Fibroblast of gingiva (primary cell): ENCODE data around the gene ELL.

ENCODE experiments used
- DNase-seq: peaks from one replicate; pipeline ENCODE4 v3.0.0-alpha.2; 2011; ENCODE audit warnings: low read depth

Gene ELL

GRCh38 chr19:18433735-18434398 lies 88.0 kb downstream of the ELL start:
- no peak for DNase-seq

GRCh38 chr19:18433015-18433691 lies 88.7 kb downstream of the ELL start:
- no peak for DNase-seq

- no peak for DNase-seq
These were observed 89.4 kb downstream of the ELL start for GRCh38 chr19:18432275-18433014.

- DNase-seq = no peak
These were observed 90.3 kb downstream of the ELL start for GRCh38 chr19:18431351-18432197.

DNA sequence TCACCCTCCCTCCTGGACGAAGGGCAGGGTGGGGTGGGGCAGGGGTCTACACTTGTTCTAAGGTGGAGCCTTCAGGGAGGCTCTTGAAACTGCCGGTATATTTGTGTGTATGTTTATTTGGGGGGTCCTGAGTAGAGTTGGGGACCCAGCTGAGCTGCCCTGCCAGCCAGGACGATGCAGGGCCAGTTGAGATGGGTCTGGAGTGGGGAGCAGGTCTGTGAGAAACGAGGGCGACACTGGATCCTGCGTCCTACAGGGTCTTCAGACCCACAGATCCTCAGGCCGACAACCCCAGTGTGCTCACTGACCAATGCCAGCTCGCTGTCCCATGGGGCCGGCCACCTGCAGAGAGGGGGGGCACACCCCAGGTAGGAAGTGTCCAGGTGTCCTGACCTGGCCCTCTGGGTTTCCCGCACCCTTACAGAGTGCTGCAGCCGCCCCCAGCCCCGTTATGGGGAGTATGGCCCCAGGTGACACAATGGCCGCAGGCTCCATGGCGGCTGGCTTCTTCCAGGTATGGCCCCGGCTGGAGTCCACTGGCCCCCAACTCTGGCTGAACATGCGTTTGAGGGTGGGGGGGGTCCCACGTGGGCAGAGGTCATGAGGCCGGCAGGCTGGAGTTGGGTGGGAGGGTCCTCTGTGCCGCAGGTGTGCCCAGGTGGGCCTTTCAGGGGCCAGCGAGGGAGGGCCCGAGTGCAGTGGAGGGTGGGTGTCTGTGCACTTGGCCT lies 91.3 kb downstream of the ELL start:
- no peak for DNase-seq

DNA sequence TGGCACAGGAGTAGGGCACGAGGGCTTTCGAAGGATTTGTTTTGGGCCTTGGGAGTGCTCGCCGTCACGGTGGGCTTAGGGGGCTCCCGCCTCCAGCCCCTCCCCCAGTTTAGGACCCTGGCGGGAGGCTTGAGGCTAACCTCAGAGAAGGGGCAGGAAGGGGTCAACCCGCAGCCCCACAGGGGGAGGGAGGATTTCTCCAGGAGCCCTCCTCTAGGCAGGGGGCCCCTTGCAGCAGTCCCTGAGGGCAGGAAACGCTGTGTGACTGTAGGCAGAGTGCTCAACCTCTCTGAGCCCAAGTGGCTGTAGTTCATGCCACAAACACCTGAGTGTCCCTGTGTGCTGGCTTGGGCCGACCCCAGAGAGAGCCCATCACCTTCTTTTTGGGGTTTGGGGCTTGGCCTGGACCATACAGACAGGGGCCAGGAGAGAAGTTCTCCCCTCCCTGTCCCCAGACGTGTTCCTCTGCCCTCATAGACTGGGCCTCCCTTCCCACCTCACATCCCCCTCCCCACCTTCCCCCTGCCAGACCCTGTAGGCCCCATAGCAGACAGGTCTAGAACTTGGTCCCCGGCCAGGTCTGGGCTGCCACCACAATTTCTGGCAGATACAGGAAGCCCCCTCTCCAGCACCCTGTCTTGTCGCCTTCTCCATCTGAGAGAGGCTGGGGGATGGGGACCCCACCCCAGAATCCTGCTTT lies 92.0 kb downstream of the ELL start:
- DNase-seq = no peak

DNA sequence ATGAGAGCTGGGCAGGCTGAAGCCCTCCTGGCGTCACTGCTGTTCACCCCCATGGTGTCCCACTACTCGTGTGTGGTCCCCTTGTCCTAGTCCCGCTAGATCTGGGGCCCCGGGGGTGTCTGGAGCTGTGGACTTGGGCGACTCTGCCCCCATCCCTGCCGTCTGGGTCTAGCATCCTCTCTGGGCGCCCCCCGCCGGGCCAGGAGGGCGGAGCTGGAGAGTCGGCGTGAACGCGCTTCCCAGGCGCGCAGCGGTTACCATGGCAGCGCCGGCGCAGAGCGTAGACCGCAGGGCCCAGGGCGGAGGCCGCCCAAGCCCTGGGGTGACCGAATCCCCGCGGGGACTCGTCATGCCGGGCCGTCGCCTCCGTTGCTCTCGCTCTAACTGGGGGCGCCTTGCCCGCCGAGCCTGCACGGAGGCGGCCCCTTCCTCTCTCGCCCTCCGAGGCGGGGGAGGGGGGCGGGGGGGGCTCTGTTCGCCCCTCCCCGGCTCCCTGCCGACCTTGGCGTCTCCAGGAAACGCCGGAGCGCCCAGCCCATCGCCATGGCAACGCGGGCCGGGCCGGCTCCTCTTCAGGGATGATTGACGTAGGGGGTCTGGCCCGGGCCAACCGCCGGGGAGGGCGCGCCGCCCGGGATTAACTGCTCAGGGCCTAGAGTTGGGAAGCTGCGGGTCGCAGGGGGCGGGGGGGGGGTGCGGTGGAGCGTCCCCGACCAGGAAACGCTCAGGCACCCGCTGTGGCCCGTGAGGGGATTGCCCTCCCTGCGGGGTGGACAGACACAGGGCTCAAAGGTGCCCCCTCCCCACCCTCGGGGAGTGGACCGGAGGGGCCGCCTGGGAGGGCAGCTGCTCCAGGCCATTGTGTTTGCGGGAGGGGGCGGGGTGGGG lies 92.8 kb downstream of the ELL start:
- DNase-seq = peak; percentile 80

- DNase-seq = no peak
These were observed 93.6 kb downstream of the ELL start for GRCh38 chr19:18428173-18428786.

GRCh38 chr19:18427743-18428113 lies 94.1 kb downstream of the ELL start:
- DNase-seq = no peak

- no peak for DNase-seq
These were observed 94.7 kb downstream of the ELL start for GRCh38 chr19:18427080-18427742.

- no peak for DNase-seq
These were observed 95.5 kb downstream of the ELL start for GRCh38 chr19:18426416-18426767.

- DNase-seq = peak; percentile 53
These were observed 96.1 kb downstream of the ELL start for GRCh38 chr19:18425515-18426415.

DNA sequence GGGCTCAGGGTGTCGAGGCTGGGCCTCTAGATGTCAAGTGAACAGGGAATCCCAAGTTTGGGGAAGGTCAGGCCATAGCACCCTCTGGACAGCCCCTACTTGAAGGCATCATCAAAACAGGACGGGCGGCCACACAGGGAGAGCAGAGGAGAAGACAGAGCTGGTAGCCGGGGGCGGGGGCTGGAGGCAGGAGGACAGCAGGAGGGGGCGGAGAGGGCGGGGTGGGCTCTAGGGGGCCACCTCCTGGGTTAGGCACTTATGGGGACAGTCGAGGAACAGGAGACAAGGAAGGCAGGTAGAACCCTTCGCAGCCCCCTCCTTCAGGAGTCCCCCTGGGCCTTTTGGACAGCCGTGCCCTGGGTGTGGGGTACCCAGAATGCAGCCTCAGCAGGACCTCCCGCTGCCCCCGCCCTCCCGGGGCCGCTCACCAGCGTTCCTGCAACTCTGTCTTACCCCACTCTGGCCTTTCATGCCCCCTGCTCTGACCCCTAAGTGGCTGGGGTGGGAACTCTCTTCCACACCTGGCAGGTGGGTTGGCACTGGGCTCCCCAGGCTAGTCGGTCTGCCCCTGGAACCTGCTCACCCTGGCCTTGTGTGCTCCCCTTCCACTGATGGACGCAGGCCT lies 96.9 kb downstream of the ELL start:
- DNase-seq = no peak

DNA sequence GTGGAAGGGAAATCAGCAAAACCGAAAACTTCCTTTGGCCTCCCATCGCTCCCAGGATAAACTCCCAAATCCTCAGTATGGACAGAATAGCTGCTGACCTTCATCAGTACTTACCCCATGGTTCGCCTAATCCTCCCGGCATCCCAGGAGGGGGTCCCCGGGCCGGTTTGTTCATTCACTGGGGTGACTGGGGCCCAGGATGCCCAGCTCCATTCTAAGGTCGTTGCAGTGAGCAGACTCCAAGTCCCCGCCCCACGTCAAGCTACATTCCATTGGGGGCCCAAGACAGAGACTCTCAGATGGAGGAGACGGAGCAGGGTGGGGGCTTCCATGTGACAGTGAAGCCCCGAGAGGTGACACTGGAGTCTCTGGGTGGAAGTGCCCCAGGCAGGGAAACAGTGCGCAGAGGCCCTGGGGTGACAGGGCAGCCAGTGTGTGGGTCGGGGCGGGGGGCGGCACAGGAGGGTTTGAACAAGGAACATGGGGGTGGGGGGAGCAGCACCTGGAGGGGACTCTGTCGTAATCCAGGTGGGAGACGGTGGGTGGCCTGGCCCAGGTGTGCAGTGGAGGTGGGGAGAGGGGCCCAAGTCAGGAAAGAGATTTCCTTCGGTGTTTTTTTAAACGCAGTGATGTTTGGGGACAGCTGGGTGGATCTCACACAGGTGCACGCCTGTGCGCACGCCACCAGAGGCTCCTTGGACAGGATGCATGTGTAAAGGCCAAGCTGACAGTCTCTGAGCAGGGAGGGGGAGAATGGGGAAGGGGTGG lies 97.6 kb downstream of the ELL start:
- DNase-seq = no peak

- no peak for DNase-seq
These were observed 98.4 kb downstream of the ELL start for GRCh38 chr19:18423258-18424020.
